OCI-LY7 (cell line): Measurements from ENCODE around the gene RAB26. TPM values are rescaled to one million over a fixed set of nuclear protein-coding genes. Genes with fewer than 3 reads are reported as not detected.

Experiments used
- BruUV-seq: library from RNA; stranded (reverse); fragments of 400-500 nt; replicated peaks from 2 replicates; lab custom pipeline; 2021; lab: Mats Ljungman, UMichigan
- CTCF ChIA-PET: fragments of 300-600 bp; sonication (Branson Sonifier 250); formaldehyde crosslinking; loops from one replicate; lab custom pipeline; 2022; ENCODE audit warnings: antibody characterized with exemption; ENCODE audit not compliant: unreplicated experiment; lab: Charles Lee
- POLR2A ChIA-PET: fragments of 300-600 bp; sonication (Branson Sonifier 250); formaldehyde crosslinking; loops from one replicate; lab custom pipeline; 2022; ENCODE audit warnings: antibody characterized with exemption; lab: Charles Lee
- DNase-seq: peaks from one replicate; pipeline ENCODE4 v3.0.0-alpha.2; 2015; ENCODE audit warnings: low spot score
- H2AFZ ChIP-seq: fragments of 200-600 bp; sonication (generic), shearing (Covaris generic); 2 replicates; pipeline ENCODE4 v1.6.1; 2014; ENCODE audit warnings: mild to moderate bottlenecking, antibody characterized with exemption, low read length, moderate library complexity
- H3K27ac ChIP-seq: fragments of 200-600 bp; sonication (generic); 2 replicates; pipeline ENCODE4 v1.5.1; 2014; ENCODE audit warnings: mixed run types, low read depth, mild to moderate bottlenecking, moderate library complexity, low read length, inconsistent platforms; ENCODE audit not compliant: poor library complexity, severe bottlenecking
- H3K36me3 ChIP-seq: fragments of 200-600 bp; sonication (generic); 2 replicates; pipeline ENCODE4 v1.6.1; 2014; ENCODE audit warnings: mild to moderate bottlenecking, antibody characterized with exemption, low read length, moderate library complexity, mixed read lengths; ENCODE audit not compliant: insufficient read depth
- H3K4me1 ChIP-seq: fragments of 200-600 bp; sonication (generic); 2 replicates; pipeline ENCODE4 v1.5.1; 2014; ENCODE audit warnings: mild to moderate bottlenecking, low read length; ENCODE audit not compliant: insufficient read depth, poor library complexity, severe bottlenecking
- H3K4me2 ChIP-seq: fragments of 200-600 bp; sonication (generic); 2 replicates; pipeline ENCODE4 v1.6.1; 2014; ENCODE audit warnings: mild to moderate bottlenecking, low read length
- H3K4me3 ChIP-seq: fragments of 200-600 bp; sonication (generic); 2 replicates; pipeline ENCODE4 v1.5.1; 2014; ENCODE audit warnings: mild to moderate bottlenecking, low read depth, low read length; ENCODE audit not compliant: poor library complexity, severe bottlenecking
- H3K79me2 ChIP-seq: fragments of 200-600 bp; sonication (generic); 2 replicates; pipeline ENCODE4 v1.6.1; 2016; ENCODE audit warnings: low read depth, mild to moderate bottlenecking, low read length, moderate library complexity, mixed read lengths; ENCODE audit not compliant: insufficient read depth
- H3K9me2 ChIP-seq: fragments of 200-600 bp; sonication (generic); 2 replicates; pipeline ENCODE4 v1.6.1; 2016; ENCODE audit warnings: mild to moderate bottlenecking, low read length, mixed read lengths; ENCODE audit not compliant: insufficient read depth
- H3K9me3 ChIP-seq: fragments of 200-600 bp; sonication (generic); 2 replicates; pipeline ENCODE4 v1.6.1; 2014; ENCODE audit warnings: mild to moderate bottlenecking, mixed run types, low read length, mixed read lengths
- H4K20me1 ChIP-seq: fragments of 200-600 bp; sonication (generic); 2 replicates; pipeline ENCODE4 v1.6.1; 2014; ENCODE audit warnings: mild to moderate bottlenecking, antibody characterized with exemption, low read length, moderate library complexity, mixed read lengths; ENCODE audit not compliant: insufficient read depth
- EZH2phosphoT487 ChIP-seq: fragments of 200-600 bp; sonication (generic); IDR thresholded peaks from 2 replicates; pipeline ENCODE4 v1.6.1; 2018; ENCODE audit warnings: low read depth, borderline replicate concordance, mild to moderate bottlenecking, mixed run types, antibody characterized with exemption, low read length, moderate library complexity, mixed read lengths
- intact Hi-C: fragments of 100-400 bp; cut with micrococcal nuclease; formaldehyde crosslinking; loops from one replicate; pipeline ENCODE4 v1.10.0; 2022; ENCODE audit not compliant: unreplicated experiment
- total RNA-seq, 2 experiments: library from RNA; depleted of rRNA in 1 of 2; stranded (reverse); fragments of >200 nt in 1 of 2; shearing (Covaris generic) in 1 of 2; gene quantifications; 2 replicates each; pipeline ENCODE4 v1.2.3, GENCODE V29; 2014 to 2022
- TF ChIP-seq, protein P1 (sequence below): fragments of 200-600 bp; sonication (generic); conservative IDR thresholded peaks from 2 replicates; pipeline ENCODE4 v1.5.1; 2014; ENCODE audit warnings: mild to moderate bottlenecking, antibody characterized with exemption, low read length, moderate library complexity, mixed read lengths

RAB26 gene
- total RNA-seq, 2 experiments from 2014 or later, result 5.0 to 9.5 TPM

DNA sequence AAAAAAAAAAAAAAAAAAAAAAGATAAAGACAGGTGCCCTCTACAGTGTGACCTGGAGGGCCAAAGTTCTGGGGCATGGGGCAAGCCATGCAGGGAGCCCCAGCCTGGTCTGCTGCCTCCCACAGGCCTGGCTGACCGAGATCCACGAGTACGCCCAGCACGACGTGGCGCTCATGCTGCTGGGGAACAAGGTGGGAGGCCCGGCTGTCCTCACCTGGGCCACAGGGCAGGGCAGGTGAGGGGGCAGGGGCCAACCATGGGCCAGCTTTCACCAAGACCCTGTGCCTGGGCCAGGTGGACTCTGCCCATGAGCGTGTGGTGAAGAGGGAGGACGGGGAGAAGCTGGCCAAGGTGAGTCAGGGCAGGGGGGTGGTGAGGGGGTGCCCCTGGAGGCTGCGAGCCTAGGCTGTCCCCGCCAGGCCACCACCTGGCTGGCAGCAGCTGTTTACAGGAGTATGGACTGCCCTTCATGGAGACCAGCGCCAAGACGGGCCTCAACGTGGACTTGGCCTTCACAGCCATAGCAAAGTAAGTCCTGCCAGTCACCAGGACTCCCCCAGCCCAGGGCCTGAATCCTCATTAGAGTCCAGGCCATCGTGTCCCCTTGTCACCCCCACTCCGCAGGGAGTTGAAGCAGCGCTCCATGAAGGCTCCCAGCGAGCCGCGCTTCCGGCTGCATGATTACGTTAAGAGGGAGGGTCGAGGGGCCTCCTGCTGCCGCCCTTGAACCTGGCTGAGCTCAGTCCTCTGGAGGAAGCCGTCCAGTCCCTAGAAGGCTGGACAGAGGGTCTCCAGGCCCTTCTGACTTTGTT lies 4.5 kb downstream of the RAB26 start:
- ChIA-PET POLR2A (interaction anchor here (0.7 to 1.0 kb wide), 2 partner anchors 99 to 182 kb away, joined by 3 to 5 read pairs; partner anchors contain the start of gene ECI1), CTCF (no interaction called here)
- Histone ChIP-seq H3K4me1 (peaks cover 62% of the 10 kb centered on the region), H3K27ac (peak overlapping the region; percentile 83), H3K9me2 (no peaks in the 10 kb centered on the region), H3K36me3 (peaks cover 44% of the 10 kb centered on the region), H3K4me3 (peak overlapping the region; percentile 81), H3K79me2 (peaks cover 45% of the 10 kb centered on the region), H4K20me1 (peaks cover 17% of the 10 kb centered on the region), H2AFZ (no peak overlapping the region), H3K4me2 (peak overlapping the region; percentile 100), H3K9me3 (no peaks in the 10 kb centered on the region)
- intact Hi-C loops, result loop anchor here (5.0 to 10.0 kb wide), 2 partner anchors 69 to 272 kb away; partner anchors contain the start of genes CCNF and E4F1
- no peak for TF ChIP-seq EZH2phosphoT487
- TF ChIP-seq, protein P1, sequence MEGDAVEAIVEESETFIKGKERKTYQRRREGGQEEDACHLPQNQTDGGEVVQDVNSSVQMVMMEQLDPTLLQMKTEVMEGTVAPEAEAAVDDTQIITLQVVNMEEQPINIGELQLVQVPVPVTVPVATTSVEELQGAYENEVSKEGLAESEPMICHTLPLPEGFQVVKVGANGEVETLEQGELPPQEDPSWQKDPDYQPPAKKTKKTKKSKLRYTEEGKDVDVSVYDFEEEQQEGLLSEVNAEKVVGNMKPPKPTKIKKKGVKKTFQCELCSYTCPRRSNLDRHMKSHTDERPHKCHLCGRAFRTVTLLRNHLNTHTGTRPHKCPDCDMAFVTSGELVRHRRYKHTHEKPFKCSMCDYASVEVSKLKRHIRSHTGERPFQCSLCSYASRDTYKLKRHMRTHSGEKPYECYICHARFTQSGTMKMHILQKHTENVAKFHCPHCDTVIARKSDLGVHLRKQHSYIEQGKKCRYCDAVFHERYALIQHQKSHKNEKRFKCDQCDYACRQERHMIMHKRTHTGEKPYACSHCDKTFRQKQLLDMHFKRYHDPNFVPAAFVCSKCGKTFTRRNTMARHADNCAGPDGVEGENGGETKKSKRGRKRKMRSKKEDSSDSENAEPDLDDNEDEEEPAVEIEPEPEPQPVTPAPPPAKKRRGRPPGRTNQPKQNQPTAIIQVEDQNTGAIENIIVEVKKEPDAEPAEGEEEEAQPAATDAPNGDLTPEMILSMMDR, result 0 out of 2 replicates have a peak, but pooled peaks have one; percentile 42
- DNase-seq, result peak; percentile 71
- no TSS peak for BruUV-seq

DNA sequence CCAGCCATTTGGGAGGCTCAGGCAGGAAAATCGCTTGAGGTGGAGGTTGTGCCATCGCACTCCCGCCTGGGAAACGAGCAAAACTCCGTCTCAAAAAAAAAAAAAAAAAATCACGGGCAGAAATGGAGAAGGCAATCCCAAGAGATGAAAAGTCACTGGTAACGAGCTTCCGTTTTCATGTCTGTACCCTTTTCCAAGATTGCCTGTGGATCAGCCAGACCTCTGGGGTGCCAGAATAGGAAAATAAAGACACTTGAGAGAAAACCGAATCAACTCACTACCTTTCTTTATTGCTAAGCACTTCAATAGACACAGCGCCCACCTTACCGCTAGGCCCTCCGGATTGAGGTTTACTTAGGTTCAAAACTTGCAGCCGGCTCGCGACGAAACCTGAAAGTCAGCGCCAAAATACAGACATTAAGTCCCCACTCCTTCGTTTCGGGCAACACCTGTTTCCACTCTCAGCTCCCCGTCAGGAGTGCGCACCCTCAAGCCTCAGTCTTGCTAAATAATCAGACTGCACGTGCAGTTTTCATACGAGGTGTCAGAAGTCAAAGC lies 6.2 kb downstream of the RAB26 start:
- Histone ChIP-seq H2AFZ (no peak overlapping the region), H4K20me1 (peaks cover 17% of the 10 kb centered on the region), H3K4me3 (peak overlapping the region; percentile 81), H3K4me1 (peaks cover 47% of the 10 kb centered on the region), H3K79me2 (peaks cover 60% of the 10 kb centered on the region), H3K36me3 (peaks cover 44% of the 10 kb centered on the region), H3K4me2 (peak overlapping the region; percentile 100), H3K27ac (peak overlapping the region; percentile 83), H3K9me2 (no peaks in the 10 kb centered on the region), H3K9me3 (no peaks in the 10 kb centered on the region)
- intact Hi-C loops, result loop anchor here (2.0 to 10.0 kb wide), 3 partner anchors 68 to 270 kb away; partner anchors contain the start of genes CCNF, E4F1 and RNPS1
- ChIA-PET CTCF (no interaction called here), POLR2A (interaction anchor here (0.8 to 1.6 kb wide), 6 partner anchors 107 to 944 kb away, joined by 3 to 7 read pairs (median 3); partner anchors contain the start of genes NTHL1, RPS2, TSC2 and ZSCAN10)
- no peak for TF ChIP-seq EZH2phosphoT487
- TF ChIP-seq, protein P1, result no peak
- peak; percentile 48 for DNase-seq
- TSS peak; percentile 95 for BruUV-seq
